K562 (cell line): ENCODE results near the gene THADA. TPM values are rescaled to one million over a fixed set of nuclear protein-coding genes. Genes with fewer than 3 reads are reported as not detected.

ENCODE experiments used
- ATAC-seq: fragments of 200-7000 bp; cut with Tn5 transposase; 3 replicates; pipeline ENCODE4 v1.9.1; 2020; ENCODE audit warnings: moderate library complexity
- BruUV-seq: library from RNA; stranded (reverse); fragments of 400-500 nt; replicated peaks from 2 replicates; lab custom pipeline; 2021; lab: Mats Ljungman, UMichigan
- CTCF ChIA-PET: fragments of 300-600 bp; formaldehyde crosslinking; extraction: SDS; loops from one replicate; lab custom pipeline; 2021; ENCODE audit warnings: low intra/inter-chr PET ratio; lab: Yijun Ruan, JAX
- POLR2A ChIA-PET: fragments of 300-600, 350-650 bp; sonication (Branson Sonifier 250); formaldehyde crosslinking; extraction: SDS; loops from one replicate; lab custom pipeline; 2021; ENCODE audit warnings: antibody characterized with exemption, inconsistent platforms; lab: Yijun Ruan, JAX
- DNase-seq, 4 experiments: peaks; one replicate each; pipeline versions ENCODE4 v3.0.0 to v3.0.0-alpha.2; 2011 to 2018; ENCODE audit warnings: low spot score in 3 of 4, mixed read lengths in 3 of 4; ENCODE audit errors: extremely low read depth in 1 of 4
- FAIRE-seq: peaks from 2 replicates; lab custom pipeline; 2011; peaks lifted over from hg19 to GRCh38; lab: Jason Lieb, UNC
- H2AFZ ChIP-seq: 2 replicates; pipeline ENCODE4 v1.6.0; 2011; ENCODE audit warnings: low read depth, low read length, control low read depth, inconsistent platforms
- H3K27ac ChIP-seq: fragments of 200-600 bp; 3 replicates; pipeline ENCODE4 v1.8.0; 2011; ENCODE audit warnings: low read depth, mild to moderate bottlenecking, control low read depth, inconsistent platforms, low read length, moderate library complexity, mixed read lengths; ENCODE audit errors: extremely low read depth
- H3K27me3 ChIP-seq, 2 experiments: fragments of 300-600 bp in 1 of 2; 2 replicates in 1 of 2; 3 replicates in 1 of 2; pipeline versions ENCODE4 v1.6.0 to v1.8.0; 2011; ENCODE audit warnings: inconsistent platforms in 2 of 2, low read length in 2 of 2, mild to moderate bottlenecking in 1 of 2, mixed read lengths in 1 of 2, moderate library complexity in 1 of 2; ENCODE audit not compliant: control insufficient read depth in 2 of 2, insufficient read depth in 2 of 2
- H3K36me3 ChIP-seq: fragments of 300-600 bp; 3 replicates; pipeline ENCODE4 v1.8.0; 2011; ENCODE audit warnings: mild to moderate bottlenecking, low read length, inconsistent platforms; ENCODE audit not compliant: control insufficient read depth, insufficient read depth
- H3K4me1 ChIP-seq, 2 experiments: fragments of 200-600 bp in 1 of 2; replicated peaks in 1 of 2; 2 replicates in 1 of 2; 3 replicates in 1 of 2; pipeline versions ENCODE4 v1.5.1 to v1.8.0; 2011; ENCODE audit warnings: inconsistent platforms in 2 of 2, low read length in 2 of 2, mild to moderate bottlenecking in 1 of 2, mixed read lengths in 1 of 2, moderate library complexity in 1 of 2; ENCODE audit not compliant: control insufficient read depth in 2 of 2, insufficient read depth in 2 of 2
- H3K4me2 ChIP-seq: 2 replicates; pipeline ENCODE4 v1.6.1; 2011; ENCODE audit warnings: low read length, control low read depth, inconsistent platforms, mixed read lengths; ENCODE audit not compliant: insufficient read depth
- H3K4me3 ChIP-seq: fragments of 200-600 bp; sonication (generic), shearing (Covaris generic); 2 replicates; pipeline ENCODE4 v1.5.1; 2016; ENCODE audit warnings: control low read depth, inconsistent platforms
- H3K79me2 ChIP-seq: fragments of 200-600 bp; 3 replicates; pipeline ENCODE4 v1.8.0; 2011; ENCODE audit warnings: low read length, inconsistent platforms; ENCODE audit not compliant: control insufficient read depth, insufficient read depth
- H3K9ac ChIP-seq, 2 experiments: 2 replicates each; pipeline versions ENCODE4 v1.6.0 to v1.6.1; 2011; ENCODE audit warnings: low read depth in 2 of 2, low read length in 2 of 2, control low read depth in 1 of 2, inconsistent platforms in 1 of 2, mild to moderate bottlenecking in 1 of 2, mixed read lengths in 1 of 2; ENCODE audit not compliant: insufficient read depth in 1 of 2
- H3K9me1 ChIP-seq: one replicate; pipeline ENCODE4 v1.6.0; 2011; ENCODE audit warnings: inconsistent platforms, mild to moderate bottlenecking, low read length, moderate library complexity; ENCODE audit not compliant: control insufficient read depth, insufficient read depth
- H3K9me3 ChIP-seq: replicated peaks from 2 replicates; pipeline ENCODE4 v1.5.1; 2011; ENCODE audit warnings: low read depth, low read length, inconsistent platforms; ENCODE audit not compliant: control insufficient read depth, insufficient read depth
- H4K20me1 ChIP-seq: replicated peaks from 2 replicates; pipeline ENCODE4 v1.6.1; 2011; ENCODE audit warnings: low read length, inconsistent platforms, mixed read lengths; ENCODE audit not compliant: control insufficient read depth, insufficient read depth
- ATF1 ChIP-seq, 2 experiments: fragments of 450-650 bp in 1 of 2; IDR thresholded peaks; 2 replicates each; pipeline ENCODE4 v1.6.1; 2016; ENCODE audit warnings: missing compliant biosample characterization in 1 of 2, missing genetic modification characterization in 1 of 2
- CEBPB ChIP-seq: fragments of 450-650 bp; IDR thresholded peaks from 2 replicates; pipeline ENCODE4 v1.6.1; 2016; ENCODE audit warnings: missing genetic modification characterization, missing compliant biosample characterization
- CEBPZ ChIP-seq: fragments of 150-350 bp; IDR thresholded peaks from 2 replicates; pipeline ENCODE4 v1.6.1; 2014; ENCODE audit warnings: low read depth, mild to moderate bottlenecking, low read length, borderline replicate concordance
- DDX20 ChIP-seq: fragments of 450-650 bp; IDR thresholded peaks from 2 replicates; pipeline ENCODE4 v1.6.1; 2016; ENCODE audit warnings: missing genetic modification characterization, low read depth, mild to moderate bottlenecking, missing compliant biosample characterization, moderate library complexity
- EHMT2 ChIP-seq: fragments of 450-650 bp; IDR thresholded peaks from 2 replicates; pipeline ENCODE4 v1.6.1; 2018; ENCODE audit warnings: antibody characterized with exemption
- HDAC8 ChIP-seq: fragments of 450-650 bp; IDR thresholded peaks from 2 replicates; pipeline ENCODE4 v1.6.1; 2016; ENCODE audit warnings: mild to moderate bottlenecking, missing genetic modification characterization, moderate library complexity, missing compliant biosample characterization
- KLF6 ChIP-seq: fragments of 250-450 bp; sonication (Bioruptor Pico); IDR thresholded peaks from 2 replicates; pipeline ENCODE4 v1.4.0; 2020; ENCODE audit warnings: mild to moderate bottlenecking, moderate library complexity, borderline replicate concordance
- NFRKB ChIP-seq: fragments of 450-650 bp; IDR thresholded peaks from 2 replicates; pipeline ENCODE4 v1.6.1; 2016; ENCODE audit warnings: low read depth
- PCBP2 ChIP-seq: fragments of 200-400 bp; formaldehyde crosslinking; IDR thresholded peaks from 2 replicates; pipeline ENCODE4 v1.6.1; 2018; ENCODE audit warnings: low read length, low read depth, mild to moderate bottlenecking, moderate library complexity; ENCODE audit not compliant: poor library complexity, severe bottlenecking
- RBM39 ChIP-seq: fragments of 200-400 bp; formaldehyde crosslinking; optimal IDR thresholded peaks from 2 replicates; pipeline ENCODE3; 2018; ENCODE audit warnings: low read depth, low read length
- TBL1XR1 ChIP-seq, 2 experiments: IDR thresholded peaks; 2 replicates each; pipeline ENCODE4 v1.6.1; 2012; ENCODE audit warnings: improper control_type of control experiment in 2 of 2, low read length in 2 of 2, mild to moderate bottlenecking in 1 of 2
- USF1 ChIP-seq: sonication (generic); formaldehyde crosslinking; IDR thresholded peaks from 2 replicates; pipeline ENCODE4 v1.9.0; 2022; ENCODE audit warnings: mild to moderate bottlenecking, missing genetic modification reagents
- ZNF347 ChIP-seq: fragments of 450-650 bp; formaldehyde crosslinking; IDR thresholded peaks from 2 replicates; pipeline ENCODE4 v1.4.0; 2020; ENCODE audit warnings: low read depth, mild to moderate bottlenecking, moderate library complexity
- ZNF639 ChIP-seq, 2 experiments: fragments of 200-800 bp in 1 of 2; sonication (Bioruptor generic) in 1 of 2; sonication (generic) in 1 of 2; formaldehyde crosslinking in 1 of 2; IDR thresholded peaks in 1 of 2; conservative IDR thresholded peaks in 1 of 2; 2 replicates each; pipeline versions ENCODE4 v1.5.0 to v1.6.1; 2016 to 2020; ENCODE audit warnings: missing compliant biosample characterization in 1 of 2, missing genetic modification characterization in 1 of 2, missing genetic modification reagents in 1 of 2
- WGBS: fragments of 100-300 bp; shearing (Covaris generic); methylation state at CpG from one replicate; pipeline ENCODE4 v1.1.6; 2016; ENCODE audit warnings: low coverage, mixed read lengths; ENCODE audit not compliant: insufficient coverage; ENCODE audit errors: missing lambda C conversion rate; 5-methylcytosine and 5-hydroxymethylcytosine counted together
- in situ Hi-C: fragments of 300-500 bp; cut with MboI; formaldehyde crosslinking; loops from 4 replicates; pipeline ENCODE4 v1.15.0; 2018; ENCODE audit warnings: inconsistent platforms, mixed read lengths
- intact Hi-C: fragments of 100-400 bp; cut with micrococcal nuclease; formaldehyde crosslinking; loops from 2 replicates; pipeline ENCODE4 v1.14.2; 2022
- polyA plus RNA-seq, 8 experiments: library from polyadenylated mRNA; depleted of rRNA in 4 of 8; stranded (reverse) in 5 of 8; unstranded in 3 of 8; fragments of >200 nt; fragmentation: Nextera tagmentation in 2 of 8; fragmentation: Illumina TruSeq in 1 of 8; extraction: Ambion mirVana in 2 of 8; extraction: Trizol in 1 of 8; gene quantifications; 2 replicates each; pipeline versions ENCODE4 v1.2.1 to v1.2.3, GENCODE V29; 2011 to 2014; ENCODE audit warnings: inconsistent platforms in 1 of 8, missing spikeins in 1 of 8
- total RNA-seq, 7 experiments: library from RNA; depleted of rRNA in 6 of 7; stranded (reverse); fragments of >200 nt in 6 of 7; fragmentation: Illumina TruSeq in 2 of 7; extraction: Trizol in 2 of 7; gene quantifications; 2 replicates each; pipeline versions ENCODE4 v1.2.1 to v1.2.3, GENCODE V29; 2011 to 2021; ENCODE audit warnings: low replicate concordance in 1 of 7

THADA gene
- total and polyA plus RNA-seq, 9 of the 15 experiments (the other 6 are each of a cell fraction or from before 2014, with no cell fraction given), result 17.8 to 34.7 (median 31.9) TPM

- no peak for FAIRE-seq
- H3K9me1 ChIP-seq, result no peaks in the 10 kb centered on the region
- no peak overlapping the region for H3K4me3 ChIP-seq
- ATAC-seq, result peak; percentile 7
- in situ Hi-C loops, result no loop called here
- H3K4me1 ChIP-seq, result peaks cover 10 to 40% of the 10 kb centered on the region in 2 experiments; a peak in 4 of 5 replicates
- H3K36me3 ChIP-seq, result peaks cover 18% of the 10 kb centered on the region; the same call in 2 of the 3 replicates
- ChIA-PET POLR2A (interaction anchor here (0.5 to 1.2 kb wide), 6 partner anchors 26 to 346 kb away, joined by 3 to 4 read pairs (median 3); no protein-coding TSS in a partner anchor), CTCF (no interaction called here)
- no peaks in the 10 kb centered on the region for H3K79me2 ChIP-seq
- no peaks in the 10 kb centered on the region for H3K27me3 ChIP-seq
- no peaks in the 10 kb centered on the region for H3K9me3 ChIP-seq
- WGBS, result 71% methylated on average over 10 of the region's 11 CpGs
- H3K9ac ChIP-seq, result peak overlapping the region in 1 of 2 experiments; percentile 2; a peak in 2 of 4 replicates
- peak overlapping the region; percentile 97 for H3K27ac ChIP-seq
- H3K4me2 ChIP-seq, result peak overlapping the region; percentile 0; the same call in 1 of the 2 replicates
- no peaks in the 10 kb centered on the region for H4K20me1 ChIP-seq
- DNase-seq, result no peak
- BruUV-seq, result no TSS peak
- peak overlapping the region; percentile 79; the same call in 1 of the 2 replicates for H2AFZ ChIP-seq
- intact Hi-C loops, result no loop called here
- TF ChIP-seq CEBPZ (no peak), DDX20 (tag) (0 out of 2 replicates have a peak, but pooled peaks have one; percentile 15), TBL1XR1 (IDR thresholded peaks at IDR 0.05; ENCODE audit: low read length in 2 of 2) (no peak), USF1 (CRISPR knock-in tag) (0 out of 2 replicates have a peak, but pooled peaks have one; percentile 15), KLF6 (CRISPR knock-in tag) (peak; percentile 12; the same call in 1 of the 2 replicates), CEBPB (tag) (no peak), EHMT2 (no peak), ATF1 (CRISPR knock-in tag; IDR thresholded peaks at IDR 0.05) (no peak), ATF1 (tag; IDR thresholded peaks at IDR 0.05) (no peak), ZNF639 (CRISPR knock-in tag; conservative IDR thresholded peaks at IDR 0.05 in 1 of 2, IDR thresholded peaks at IDR 0.05 in 1 of 2) (no peak), ZNF347 (CRISPR knock-in tag) (no peak), HDAC8 (0 out of 2 replicates have a peak, but pooled peaks have one; percentile 2), NFRKB (peak; percentile 63; the same call in 1 of the 2 replicates), RBM39 (no peak), PCBP2 (no peak)
Observed at GRCh38 chr2:43292851-43293743, 302.7 kb downstream of the THADA start.
